GM21423 (cell line): ENCODE data around the gene PLD3.
"Not testable (repeated sequence)": the region's sequence is repeated elsewhere in the genome, so short reads cannot be mapped to it uniquely, and the experiment has no call there.

ENCODE experiments used
- ATAC-seq: cut with Tn5 transposase; IDR thresholded peaks from one replicate; pipeline ENCODE4 v1.9.1; 2021; ENCODE audit warnings: mild to moderate bottlenecking, moderate library complexity; ENCODE audit not compliant: unreplicated experiment

PLD3 gene

GRCh38 chr19:40331052-40331451 is 17.4 kb upstream of the PLD3 start:
- ATAC-seq: no peak

GRCh38 chr19:40332669-40333068 is 15.8 kb upstream of the PLD3 start:
- no peak for ATAC-seq

GRCh38 chr19:40333083-40333482 is 15.4 kb upstream of the PLD3 start:
- not testable (repeated sequence) for ATAC-seq

GRCh38 chr19:40335101-40335500 is 13.4 kb upstream of the PLD3 start:
- no peak for ATAC-seq

- no peak for ATAC-seq
Measured at GRCh38 chr19:40335855-40336600, 12.5 kb upstream of the PLD3 start.

- no peak for ATAC-seq
Measured at GRCh38 chr19:40336601-40336900, 11.9 kb upstream of the PLD3 start.

GRCh38 chr19:40337107-40337506 is 11.4 kb upstream of the PLD3 start:
- ATAC-seq: no peak

- no peak for ATAC-seq
Measured at GRCh38 chr19:40337594-40337993, 10.9 kb upstream of the PLD3 start.

GRCh38 chr19:40339018-40339728 is 9.3 kb upstream of the PLD3 start:
- ATAC-seq: no peak

GRCh38 chr19:40341601-40342482 is 6.7 kb upstream of the PLD3 start:
- no peak for ATAC-seq

- ATAC-seq: no peak
Measured at GRCh38 chr19:40342644-40343311, 5.7 kb upstream of the PLD3 start.

GRCh38 chr19:40344422-40344821 is 4.1 kb upstream of the PLD3 start:
- ATAC-seq: no peak

- ATAC-seq: no peak
Measured at GRCh38 chr19:40348961-40349507, 539 bp downstream of the PLD3 start.

- ATAC-seq: no peak
Measured at GRCh38 chr19:40355975-40356680, 7.6 kb downstream of the PLD3 start.

- no peak for ATAC-seq
Measured at GRCh38 chr19:40356681-40357595, 8.4 kb downstream of the PLD3 start.

GRCh38 chr19:40357640-40358039 is 9.1 kb downstream of the PLD3 start:
- no peak for ATAC-seq

GRCh38 chr19:40358773-40359172 is 10.3 kb downstream of the PLD3 start:
- ATAC-seq: peak; percentile 49

GRCh38 chr19:40360020-40360707 is 11.7 kb downstream of the PLD3 start:
- no peak for ATAC-seq
